Measurements from ENCODE around the gene EGFLAM.
A peak's percentile ranks its signal among the peaks of the same experiment; 100 is the strongest.

The EGFLAM gene

DNA sequence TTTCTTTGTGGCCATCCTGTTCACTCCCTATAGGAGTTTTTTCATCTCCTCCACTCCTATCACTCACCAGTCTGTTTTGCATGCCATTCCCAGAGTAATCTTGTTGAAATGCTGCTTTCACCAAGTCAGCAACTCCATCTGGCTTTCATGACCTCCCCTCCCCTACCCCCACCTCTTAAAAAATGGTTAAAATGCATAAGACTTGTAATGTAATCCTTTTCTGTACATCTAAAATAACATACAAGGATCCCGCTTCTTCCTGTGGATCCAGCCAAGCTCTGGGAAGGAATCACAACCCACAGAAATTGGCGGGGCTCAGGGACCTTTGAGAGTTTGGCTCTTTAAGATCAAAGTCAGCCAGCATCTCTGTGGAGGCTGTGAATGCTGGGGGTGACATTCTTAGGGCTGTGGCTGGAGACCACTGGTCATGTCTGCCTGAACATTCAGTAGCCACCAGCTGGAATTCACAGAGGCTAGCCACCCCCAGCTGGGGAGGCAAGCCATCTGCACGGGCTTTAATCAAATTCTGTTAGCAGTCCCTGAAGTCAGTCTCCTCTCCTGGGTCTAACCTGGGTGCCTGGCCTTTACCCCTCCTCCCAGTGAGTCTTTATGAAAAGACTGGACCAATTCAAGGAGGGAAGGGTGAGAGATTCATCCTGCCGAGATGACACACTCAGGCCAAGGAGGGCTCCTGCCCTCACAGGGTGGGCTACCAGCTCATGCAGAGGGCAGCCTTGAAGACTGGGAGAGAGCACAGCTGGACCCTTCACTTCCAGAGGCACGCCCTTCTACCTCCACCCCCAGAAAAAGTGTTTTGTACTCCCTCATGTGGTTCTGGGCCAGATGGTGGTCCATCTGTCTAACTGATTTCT is 165.2 kb downstream of the EGFLAM start:
- DNase-seq, result no peak

DNA sequence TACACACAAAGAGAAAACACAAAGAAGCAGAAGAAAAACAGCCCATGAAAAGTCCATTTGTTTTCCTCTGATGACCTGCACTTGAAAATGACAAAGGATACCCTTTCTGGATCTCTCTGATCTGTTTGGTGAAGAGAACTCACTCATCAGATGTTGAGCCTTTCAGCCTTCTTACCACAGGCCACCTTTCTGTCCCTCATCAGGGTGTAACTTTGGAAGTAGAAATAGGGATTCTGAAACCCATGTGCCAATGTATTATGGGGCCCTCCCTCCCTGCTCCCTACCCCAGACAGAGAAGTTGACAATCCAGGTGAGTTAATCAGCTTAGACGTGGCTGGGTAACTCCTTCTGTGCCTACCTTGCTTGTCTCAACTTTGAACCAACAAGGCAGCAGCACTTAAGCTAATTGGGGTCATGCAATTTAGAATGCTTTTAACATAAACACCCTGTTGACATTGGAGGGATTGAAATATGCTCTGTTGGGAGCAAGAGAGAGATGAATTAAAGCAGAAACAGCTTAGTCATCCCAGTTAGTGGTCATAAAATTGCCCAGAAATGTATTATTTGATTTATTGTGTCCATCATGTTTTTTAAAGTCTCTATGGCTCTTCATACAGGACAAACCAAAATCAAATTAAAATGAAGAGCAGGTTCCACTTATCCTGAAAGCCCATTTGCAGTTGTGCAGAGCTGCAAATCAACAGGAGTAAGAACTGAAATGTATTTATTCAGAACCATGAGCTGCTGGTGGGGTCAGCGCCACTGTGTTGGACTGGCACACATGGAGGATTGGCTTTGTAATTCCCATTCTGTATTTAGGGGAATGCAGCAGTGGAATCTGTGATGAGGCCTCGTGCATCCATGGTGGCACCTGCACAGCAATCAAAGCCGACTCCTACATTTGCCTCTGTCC is 166.0 kb downstream of the EGFLAM start:
- no peak for DNase-seq

DNA sequence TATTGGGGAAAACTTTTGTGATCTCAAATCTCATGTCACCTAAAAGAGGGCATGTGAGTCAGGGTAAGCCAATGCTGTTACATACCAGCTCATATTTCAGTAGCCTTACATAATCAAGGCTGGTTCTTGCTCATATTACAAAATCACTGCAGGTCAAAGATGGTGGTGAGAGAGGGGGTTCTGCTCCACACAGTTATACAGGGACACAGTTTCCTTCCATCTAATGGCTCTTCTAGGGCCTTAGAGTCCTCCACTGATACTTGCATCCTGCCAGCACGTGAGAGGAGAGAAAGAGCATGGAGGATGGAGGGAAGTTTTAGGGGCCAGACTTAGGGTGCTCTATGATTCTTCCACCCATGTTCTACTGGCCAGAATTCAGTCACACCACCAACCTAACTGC is 168.1 kb downstream of the EGFLAM start:
- DNase-seq, result no peak

DNA sequence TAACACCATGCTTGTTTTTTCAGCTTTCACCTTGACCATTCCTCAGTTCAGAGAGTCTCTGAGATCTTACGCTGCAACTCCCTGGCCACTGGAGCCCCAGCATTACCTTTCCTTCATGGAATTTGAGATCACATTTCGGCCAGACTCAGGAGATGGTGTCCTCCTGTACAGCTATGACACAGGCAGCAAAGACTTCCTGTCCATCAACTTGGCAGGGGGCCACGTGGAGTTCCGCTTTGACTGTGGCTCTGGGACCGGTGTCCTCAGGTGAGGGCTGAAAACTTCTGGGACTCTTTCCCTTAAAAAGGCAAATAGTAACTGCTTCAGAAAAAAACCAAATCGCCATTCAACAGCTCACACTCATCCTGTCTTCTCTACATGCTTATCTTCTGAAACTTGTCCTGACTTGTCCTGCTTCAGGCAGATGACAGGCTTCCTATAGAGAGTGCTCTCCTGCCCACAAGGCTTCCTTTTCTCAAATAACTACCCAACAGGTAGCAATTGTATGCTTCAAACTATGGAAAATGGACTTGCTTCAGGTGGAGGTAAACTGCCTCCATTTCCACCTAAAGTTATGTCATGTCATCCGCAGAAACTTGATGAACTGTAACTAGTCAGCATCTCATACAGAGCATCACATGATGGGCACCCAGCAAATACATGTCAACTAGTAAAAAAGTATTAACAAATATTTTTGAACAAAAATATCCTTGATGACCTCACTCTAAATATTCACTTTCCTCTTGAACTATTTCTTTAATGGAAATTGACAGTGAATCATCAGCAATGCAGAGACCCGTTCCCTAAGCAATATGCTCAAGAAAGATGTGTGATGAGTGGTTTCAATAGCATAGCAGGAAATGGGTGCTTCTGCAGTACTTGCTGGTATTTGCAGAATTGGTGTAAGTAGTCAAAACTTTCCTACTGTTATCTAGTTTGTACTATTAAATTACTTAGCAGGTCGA is 168.9 kb downstream of the EGFLAM start:
- DNase-seq, result no peak

DNA sequence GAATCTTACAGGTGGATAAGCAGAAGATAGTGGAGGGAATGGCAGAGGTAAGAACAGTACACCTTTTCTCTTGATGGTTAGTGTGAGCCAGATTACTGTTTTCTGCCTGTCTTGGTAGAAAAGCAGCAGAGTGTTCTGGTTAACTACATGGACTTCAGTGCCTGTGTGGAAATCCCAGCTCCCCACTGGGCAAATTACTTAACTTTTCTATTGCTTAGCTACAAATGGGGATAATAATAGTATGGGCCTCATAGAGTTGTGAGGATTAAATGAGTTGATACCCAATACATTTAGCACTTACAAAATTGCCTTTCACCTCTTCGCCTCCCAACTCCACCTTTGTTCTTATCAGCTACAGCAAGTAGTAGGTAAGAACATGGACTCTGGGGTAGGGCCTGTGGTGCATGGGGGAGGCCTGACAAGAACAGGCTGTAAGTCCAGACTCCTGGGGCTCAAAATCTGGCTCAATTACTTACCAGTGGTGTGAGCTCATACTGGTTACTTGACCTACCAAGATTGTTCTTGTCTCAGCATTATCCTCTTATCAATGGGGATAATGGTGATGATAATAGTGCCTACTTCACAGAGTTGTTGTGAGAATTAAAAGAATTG is 173.0 kb downstream of the EGFLAM start:
- DNase-seq, result no peak

DNA sequence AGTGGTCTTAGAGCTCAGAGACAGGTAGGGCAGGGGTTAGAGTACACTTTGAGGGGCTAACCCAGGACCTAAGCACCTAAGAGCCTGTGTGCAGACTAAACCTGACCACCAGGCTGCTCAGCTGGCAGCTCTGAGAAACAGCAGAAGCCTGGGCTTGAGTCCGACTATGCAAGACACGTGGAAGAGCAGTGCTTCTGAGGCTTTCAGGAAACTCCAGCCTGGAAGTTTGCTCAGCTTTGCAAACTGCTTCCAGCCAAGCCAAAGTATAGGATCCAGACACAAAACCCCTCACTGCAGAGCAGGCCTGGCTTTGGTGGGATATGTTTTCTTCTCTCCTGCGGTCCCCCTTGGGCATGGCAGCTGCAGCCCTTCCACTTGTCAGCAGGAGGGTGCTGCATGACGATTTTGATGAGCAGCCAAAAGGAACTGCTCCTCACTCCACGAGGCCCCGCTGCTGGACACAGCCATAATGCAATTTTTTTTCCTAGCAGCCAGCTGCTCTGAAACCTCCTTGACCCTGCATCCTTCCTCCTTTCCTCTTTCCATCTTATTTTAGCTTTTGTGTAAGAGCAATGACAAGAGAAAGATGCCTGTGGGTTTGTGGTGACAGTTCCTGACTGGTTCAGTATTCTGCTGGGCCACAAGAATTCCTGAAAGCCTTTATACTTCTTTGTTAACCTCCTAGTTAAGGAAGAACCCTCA is 175.0 kb downstream of the EGFLAM start:
- DNase-seq, result no peak

DNA sequence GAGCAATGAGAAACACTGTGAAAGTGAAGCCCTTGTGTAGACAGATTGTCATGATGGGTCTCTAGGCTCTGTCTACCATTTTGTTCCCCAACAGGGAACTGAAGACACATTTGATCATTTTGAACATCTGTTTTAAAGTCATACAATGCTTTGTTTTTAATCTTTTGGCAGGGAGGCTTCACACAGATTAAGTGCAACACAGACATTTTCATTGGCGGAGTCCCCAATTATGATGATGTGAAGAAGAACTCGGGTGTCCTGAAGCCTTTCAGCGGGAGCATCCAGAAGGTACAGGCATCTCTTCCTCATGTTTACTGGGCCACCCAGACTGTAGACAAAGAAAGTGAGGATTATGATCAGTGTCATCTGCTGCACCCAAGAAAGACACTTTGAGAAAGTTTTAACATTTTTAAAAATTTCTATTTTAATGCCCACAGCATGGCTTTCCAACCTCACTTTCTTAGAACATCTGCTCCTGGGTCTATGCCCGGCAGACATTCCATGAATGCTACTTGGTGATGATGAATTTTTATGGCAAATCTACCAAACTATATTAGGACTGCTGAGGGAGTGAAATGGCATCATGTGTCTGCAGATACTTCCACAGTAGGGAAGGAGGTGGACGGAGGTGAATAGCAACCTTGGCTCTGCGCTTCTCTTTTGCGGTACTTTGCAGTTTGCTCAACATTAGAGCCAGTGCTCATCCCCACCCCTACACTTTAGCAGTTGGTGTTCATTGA is 176.8 kb downstream of the EGFLAM start:
- no peak for DNase-seq

DNA sequence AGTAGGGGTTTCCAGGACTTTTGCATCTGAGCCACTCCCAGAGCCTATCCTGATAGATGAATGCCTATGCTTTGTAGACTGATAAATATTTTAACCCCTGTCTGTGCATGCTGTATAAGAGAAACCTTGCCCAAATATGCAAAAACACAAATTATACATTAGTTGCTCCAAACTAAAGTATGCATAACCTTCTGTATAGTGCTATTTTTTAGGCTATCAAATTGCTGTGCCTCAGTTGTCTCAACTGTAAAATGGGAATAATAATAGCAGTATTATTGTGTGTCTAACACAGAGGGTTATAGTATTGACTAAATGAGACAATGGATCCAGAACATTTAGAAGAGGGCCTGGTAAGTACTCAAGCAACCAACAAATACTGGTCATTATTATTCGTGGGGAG is 180.4 kb downstream of the EGFLAM start:
- DNase-seq, result no peak

DNA sequence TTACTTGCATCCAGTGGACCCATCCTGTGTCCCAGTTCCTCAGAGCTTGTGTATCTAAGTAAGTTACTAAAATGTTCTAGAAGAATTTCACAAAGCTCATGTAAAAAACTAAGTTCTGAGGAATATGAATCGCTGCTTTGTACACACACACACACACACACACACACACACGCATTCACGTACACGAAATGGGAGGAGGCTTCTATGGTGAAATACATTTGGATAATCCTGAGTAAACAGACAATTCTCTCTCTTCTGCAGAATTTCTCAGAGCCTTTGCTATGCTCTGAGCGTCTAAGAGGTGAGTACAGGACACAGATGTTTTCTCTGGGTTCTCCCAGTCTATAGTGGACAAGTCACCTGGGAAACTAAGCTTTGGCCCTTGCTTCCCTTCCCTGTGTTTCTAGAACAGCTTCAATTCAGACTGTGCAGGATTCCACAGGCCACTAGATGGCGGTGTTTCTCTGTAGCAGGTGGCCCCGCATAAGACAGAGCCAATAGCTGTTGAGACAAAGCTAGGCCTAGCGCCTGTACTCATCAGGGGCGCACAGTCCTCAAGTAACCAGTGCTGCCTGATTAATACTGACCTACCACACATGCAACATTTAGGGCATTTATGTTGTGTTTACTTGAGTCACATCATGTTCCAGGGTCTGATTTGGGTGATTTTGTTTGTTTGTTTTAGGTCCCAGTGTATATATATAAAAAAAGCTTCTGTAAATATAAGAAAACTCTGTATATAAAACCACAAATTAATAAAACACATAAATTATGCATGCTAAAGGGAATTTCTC is 183.3 kb downstream of the EGFLAM start:
- DNase-seq, result peak; percentile 84

DNA sequence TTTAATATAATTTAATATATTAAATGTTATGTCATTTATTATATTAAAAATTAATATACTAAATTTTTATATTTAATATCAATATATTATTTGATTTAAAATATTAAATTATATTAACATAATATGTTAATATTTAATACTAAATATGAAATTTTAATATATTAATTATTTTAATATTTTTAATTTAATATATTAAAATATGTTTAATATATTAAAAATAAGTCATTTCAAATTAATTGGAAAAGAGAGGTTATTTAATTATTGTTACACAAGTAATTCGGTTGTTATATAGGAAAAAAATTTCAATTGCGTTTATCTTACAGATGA is 183.9 kb downstream of the EGFLAM start:
- no peak for DNase-seq

DNA sequence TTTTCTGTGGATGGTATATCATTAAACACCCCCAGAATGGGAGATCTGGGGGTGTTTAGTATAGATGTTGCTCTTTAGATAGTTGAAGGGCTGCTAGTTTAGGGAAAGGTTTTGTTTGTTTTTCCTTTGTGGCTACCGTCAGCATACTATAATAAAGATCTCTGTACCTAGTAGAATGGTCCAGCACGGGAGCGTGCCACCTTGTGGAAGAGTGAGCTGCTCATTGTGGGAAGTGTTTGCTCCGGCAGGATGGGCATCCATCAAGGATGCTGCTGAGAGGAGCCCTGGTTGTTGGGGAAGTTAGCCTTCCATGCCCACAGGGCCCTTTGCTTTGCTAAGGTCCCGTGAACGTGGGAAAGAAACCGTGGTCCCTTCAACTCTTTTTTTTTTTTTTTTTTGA is 185.0 kb downstream of the EGFLAM start:
- no peak for DNase-seq

DNA sequence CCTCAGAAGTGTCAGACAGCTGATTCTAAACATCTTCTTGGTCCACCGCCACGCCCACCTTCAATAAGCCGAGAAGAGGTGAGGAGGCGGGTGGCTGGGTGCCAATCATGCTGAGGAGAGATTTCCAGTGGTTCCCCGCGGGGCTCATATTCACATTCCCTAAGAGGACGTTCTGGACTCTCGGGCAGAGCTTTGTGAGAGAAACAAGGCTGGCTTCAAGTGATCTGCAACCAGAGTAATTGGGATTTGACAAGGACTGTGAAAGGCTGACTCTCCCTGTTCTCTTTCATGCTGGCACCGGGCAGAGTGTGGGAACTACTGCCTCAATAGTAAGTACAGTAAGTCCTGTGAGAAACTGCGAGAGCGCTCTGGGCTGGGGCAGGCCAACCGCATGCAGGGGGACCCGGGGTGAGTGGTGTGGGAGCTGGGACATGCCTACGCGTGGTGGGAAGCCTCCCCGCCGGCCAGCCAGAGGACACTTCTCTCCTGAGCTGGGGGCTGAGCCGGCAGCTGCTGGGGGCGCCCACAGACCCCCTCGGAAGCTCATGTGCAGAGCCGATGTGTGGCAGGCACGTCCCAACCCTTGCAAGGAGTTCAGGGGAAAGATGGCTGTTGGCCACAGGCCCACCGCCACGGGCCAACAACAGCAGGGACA is 187.1 kb downstream of the EGFLAM start:
- no peak for DNase-seq

DNA sequence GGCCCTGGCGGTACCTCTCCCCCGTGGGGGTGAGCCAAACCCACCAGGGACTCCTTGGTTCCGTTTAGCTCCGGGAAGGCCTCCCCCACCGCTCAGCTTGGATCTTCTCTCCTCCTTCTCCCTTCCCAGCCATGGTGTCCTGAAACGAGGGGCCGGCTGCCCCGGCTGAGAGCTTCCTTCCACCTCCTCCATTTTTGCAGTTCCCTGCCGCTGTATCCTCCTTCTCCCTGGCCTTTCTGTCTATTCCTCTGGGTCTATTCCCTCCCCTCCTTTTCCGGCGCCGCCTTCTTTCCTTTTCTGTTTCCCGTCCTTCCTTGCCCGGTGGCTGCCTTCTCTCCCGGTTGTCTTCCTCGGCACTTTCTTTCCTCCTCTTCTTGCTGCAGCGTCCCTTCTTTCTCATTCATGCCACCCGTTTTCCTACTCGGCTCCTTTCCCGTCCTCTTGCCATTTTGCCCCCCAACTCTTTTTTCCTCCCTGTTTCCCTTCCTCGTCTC is 187.7 kb downstream of the EGFLAM start:
- no peak for DNase-seq

DNA sequence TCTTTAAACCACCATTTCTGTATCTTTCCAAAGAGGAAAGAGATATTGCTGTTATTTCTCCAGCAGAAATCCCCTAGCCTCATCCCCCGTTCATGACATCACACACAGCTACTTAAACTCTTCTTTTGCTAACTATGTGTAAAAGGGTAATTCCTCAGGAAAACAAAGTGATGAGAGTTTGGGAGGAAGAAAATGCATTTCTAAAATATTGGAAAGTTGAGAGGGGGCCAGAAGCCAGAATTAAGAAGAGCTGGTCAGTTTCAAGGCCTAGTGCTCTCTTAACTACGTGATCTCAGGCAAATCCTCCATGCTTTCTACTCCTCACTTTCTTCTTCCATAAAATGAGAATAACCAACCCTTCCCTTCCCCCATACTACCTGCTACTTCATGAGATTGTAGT is 188.7 kb downstream of the EGFLAM start:
- DNase-seq, result no peak

DNA sequence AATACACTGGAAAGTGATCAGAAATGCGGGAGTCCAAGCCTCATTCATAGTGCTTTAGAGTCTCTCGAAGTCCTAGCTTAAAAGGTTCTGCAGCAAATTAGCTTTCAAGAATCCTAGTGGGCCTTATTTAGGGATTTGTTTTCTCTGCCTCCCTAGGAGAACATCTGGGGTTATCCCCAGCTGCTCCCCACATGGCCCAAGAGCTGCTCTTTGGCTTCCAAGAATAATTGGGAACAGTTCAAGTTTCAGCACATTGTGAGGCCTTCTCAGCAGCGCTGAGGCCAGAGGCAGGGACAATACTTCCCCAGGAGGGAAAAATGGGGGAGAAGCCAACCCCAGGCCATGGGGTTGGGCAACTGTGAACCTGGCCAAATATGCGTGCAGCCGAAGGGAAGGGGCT is 189.4 kb downstream of the EGFLAM start:
- DNase-seq, result no peak

DNA sequence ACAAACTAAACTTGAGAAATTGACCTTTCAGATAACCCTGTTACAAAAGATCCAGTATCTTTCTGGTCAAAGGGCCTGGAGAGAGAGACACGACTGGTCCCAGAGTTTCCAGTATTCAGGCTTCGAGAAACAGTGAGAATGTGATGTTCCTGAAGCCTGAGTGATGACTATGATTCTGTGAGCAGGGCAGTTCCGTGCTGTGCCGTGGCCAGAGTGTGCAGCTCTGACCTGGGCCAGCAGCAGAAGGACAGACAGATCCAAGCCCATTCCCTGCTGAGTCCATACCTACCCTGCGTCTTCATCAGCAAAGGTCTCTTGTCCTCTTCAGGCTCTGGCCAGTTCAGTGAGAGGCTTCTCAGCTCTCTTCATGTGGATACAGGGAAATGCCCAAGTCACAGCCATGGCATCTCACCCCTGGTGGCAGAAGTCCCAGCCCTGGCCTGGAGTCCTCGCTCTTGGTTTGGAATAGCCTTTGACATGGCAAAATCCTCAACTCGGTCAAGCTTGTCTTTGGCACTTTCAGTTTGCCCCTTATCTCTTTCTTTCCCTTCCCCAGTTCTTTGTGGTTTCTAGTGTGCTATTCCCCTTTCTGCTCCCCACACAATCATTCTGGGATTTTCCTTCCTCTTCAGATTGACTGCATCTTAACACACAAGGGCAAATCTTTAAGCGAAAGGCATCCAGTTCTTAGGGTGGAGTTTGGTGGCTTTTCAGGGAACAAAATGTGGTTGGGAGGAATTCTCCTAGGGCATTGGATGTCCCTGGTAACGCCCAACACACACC is 190.4 kb downstream of the EGFLAM start:
- DNase-seq, result no peak

DNA sequence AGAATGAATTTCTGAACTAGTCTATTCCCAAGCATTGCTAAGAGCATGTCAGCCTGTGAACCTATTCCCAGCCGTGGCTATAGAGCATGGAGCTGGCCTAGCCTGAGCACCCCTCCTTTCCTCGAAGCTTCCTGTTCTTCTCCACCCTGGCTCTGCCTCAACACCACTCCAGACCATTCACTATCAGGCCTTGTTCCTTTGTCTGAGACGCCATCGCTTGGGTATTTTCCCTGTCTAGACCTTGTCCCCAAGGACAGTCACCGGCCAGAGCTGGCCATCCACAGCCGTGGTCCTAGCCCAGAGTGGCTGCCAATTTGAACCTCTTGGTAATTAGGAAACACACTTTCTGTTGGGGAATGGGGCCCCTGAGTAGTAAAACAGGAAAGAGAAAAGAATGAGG is 192.3 kb downstream of the EGFLAM start:
- DNase-seq, result no peak

DNA sequence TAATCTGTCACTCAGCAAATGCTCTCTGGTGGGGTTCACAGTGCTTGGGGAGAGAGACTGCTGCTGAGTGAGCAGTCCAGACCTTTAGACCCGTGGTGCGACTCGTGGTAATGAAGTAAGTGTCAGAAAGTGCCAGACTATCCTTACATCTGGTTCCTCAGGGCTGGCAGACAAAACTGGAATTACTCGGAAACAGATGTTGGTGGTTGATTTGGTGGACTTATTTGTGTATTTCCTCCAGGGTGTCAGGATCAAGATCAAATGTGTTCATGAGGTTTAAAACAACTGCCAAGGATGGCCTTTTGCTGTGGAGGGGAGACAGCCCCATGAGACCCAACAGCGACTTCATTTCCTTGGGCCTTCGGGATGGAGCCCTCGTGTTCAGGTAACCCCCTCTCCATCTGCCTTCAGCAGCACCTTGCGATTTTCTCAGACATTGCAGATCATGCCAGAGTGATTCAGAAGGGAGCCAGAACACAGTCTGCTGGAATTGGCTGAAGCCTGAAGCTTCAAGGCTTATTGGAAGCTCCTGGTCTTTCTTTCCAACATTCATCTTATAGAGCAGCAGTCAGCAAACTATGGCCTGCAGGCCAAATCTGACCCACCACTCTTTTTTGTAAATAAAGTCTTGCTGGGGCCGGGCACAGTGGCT is 192.8 kb downstream of the EGFLAM start:
- no peak for DNase-seq
